NB4 (cell line): ENCODE data around the gene LCLAT1.

Experiments
- CTCF ChIP-seq: IDR thresholded peaks from one replicate; pipeline ENCODE4 v1.5.1; 2012; ENCODE audit warnings: low read depth, low read length
- MAX ChIP-seq: IDR thresholded peaks from 2 replicates; pipeline ENCODE4 v1.6.1; 2011; ENCODE audit warnings: low read depth, low read length
- POLR2A ChIP-seq: IDR thresholded peaks from 2 replicates; pipeline ENCODE4 v1.6.1; 2011; ENCODE audit warnings: mild to moderate bottlenecking; ENCODE audit not compliant: insufficient read length; ENCODE audit errors: extremely low read depth

GRCh38 chr2:30427606-30428347 is 19.3 kb upstream of the LCLAT1 start:
- TF ChIP-seq POLR2A (no peak), CTCF (no peak), MAX (no peak)
